Activated CD4-positive, alpha-beta T cell treated with anti-CD3 and anti-CD28 coated beads, Interleukin-2, amount 50 U/mL, for 48 hours (primary cell): Measurements from ENCODE around the gene C6orf132.
A peak's percentile ranks its signal among the peaks of the same experiment; 100 is the strongest.

Source experiments
- DNase-seq, 2 experiments: peaks; one replicate each; pipeline ENCODE4 v3.0.0-alpha.2; 2020

C6orf132 gene

GRCh38 chr6:42104095-42104803 lies 38.2 kb downstream of the C6orf132 start:
- peak; percentile 83 to 88 for DNase-seq

DNA sequence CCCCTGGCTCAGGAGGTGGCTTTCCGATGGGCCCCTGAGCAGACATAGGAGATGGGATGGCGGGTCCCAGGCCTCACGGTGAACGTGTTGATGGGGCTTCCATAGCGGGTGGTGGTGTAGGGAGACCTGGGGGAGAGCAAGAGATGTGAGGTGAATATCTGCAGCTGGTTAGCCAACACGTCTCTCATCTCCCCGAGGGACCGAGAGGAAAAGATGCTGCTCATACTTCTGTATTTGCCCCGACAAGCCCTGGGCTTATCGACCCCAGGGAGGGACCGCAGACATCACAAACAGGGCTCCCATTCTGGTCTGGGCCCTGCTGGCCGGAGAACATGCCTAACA lies 38.7 kb downstream of the C6orf132 start:
- DNase-seq = no peak

GRCh38 chr6:42103216-42103615 lies 39.2 kb downstream of the C6orf132 start:
- DNase-seq = no peak

- DNase-seq = no peak
Observed at GRCh38 chr6:42101186-42101657, 41.2 kb downstream of the C6orf132 start.

GRCh38 chr6:42100029-42100901 lies 42.2 kb downstream of the C6orf132 start:
- DNase-seq = peak; percentile 48 to 54

DNA sequence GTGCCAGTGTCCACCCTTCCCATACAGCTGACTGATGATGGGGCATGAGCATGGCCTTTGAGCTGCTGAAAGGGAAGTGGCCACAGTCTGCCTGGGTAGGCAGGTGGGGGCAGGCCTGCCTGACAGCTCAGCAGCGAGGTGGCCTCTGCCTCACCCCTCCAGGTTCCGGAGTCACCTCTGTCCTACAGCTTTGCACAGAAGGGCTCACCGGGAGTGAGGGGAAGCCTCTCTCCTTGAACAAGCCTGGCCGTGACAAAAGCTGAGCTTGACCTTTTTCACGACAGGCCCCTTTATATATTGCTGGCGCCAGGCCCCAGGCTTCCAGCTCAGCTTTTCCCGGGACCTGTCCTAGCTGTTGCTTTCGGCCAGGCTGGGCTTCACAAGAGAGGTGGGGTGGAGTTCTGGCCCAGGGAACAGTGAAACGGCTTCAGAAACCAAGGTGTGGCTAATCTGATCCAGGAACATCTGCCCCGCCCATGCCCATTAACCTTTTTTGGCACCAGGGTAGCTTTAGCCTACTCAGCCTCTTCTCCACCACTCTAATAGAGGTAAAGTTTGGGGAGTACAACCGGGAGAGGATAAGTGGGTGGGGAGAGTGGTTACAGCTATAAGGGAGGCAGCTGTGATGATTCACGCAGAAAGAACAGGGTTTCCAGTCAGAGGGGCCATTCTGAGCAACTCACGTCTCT lies 42.9 kb downstream of the C6orf132 start:
- peak; percentile 40 to 59 for DNase-seq

GRCh38 chr6:42095776-42096541 lies 46.5 kb downstream of the C6orf132 start:
- no peak for DNase-seq

- DNase-seq = no peak
Observed at GRCh38 chr6:42095094-42095493, 47.3 kb downstream of the C6orf132 start.

DNA sequence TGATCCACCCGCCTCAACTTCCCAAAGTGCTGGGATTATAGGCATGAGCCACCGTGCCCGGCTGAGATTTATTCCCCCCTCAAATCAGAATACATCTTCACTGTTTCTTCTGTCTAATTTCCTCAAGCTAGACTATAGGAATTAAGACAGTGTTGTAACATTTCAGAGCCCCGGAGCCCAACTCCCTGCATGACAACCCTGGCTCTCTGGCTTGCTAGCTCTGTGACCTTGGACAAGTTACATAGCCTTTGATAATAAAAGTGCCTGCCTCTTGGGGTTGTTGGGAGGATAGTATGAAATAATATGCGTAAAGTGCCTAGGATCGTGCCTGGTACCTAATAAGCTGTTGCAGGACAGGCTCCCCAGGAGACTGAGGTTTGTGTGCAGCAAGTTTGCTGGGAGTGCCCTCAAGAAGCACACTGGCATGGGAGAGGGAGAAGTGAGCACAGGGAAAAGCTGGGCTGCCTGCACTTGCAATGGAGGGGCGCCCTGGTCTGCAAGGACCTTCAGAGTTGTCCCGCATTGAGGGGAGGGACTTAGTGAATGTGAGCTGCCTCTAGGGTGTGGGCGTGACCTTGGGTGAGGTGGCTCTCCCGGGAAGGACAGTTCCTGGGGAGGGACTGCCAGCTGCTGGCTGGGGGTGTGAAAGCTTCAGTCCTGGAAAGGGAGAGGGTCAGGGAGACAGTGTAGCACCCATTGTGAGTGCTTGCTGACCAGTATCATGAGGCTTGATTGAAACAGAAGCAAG lies 48.7 kb downstream of the C6orf132 start:
- no peak for DNase-seq

DNA sequence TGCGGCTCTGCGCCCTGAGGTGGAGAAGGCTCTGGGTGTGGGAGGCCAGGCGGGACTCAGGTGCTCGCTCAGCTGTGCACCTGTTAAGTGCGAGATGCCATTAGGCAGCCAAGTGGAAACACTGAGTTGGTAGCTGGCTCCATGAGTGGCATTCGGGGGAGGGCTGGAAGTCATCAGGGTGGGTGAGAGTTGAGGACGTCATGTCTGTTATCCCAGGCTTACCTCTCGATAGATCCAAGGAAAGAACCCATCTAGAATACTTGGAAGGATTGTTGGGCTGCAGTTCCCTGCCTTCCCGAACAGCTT lies 50.7 kb downstream of the C6orf132 start:
- no peak for DNase-seq

GRCh38 chr6:42090819-42091717 lies 51.4 kb downstream of the C6orf132 start:
- no peak for DNase-seq

- DNase-seq = no peak
Observed at GRCh38 chr6:42088101-42088591, 54.3 kb downstream of the C6orf132 start.

GRCh38 chr6:42086046-42087035 lies 56.1 kb downstream of the C6orf132 start:
- no peak for DNase-seq

- no peak for DNase-seq
Observed at GRCh38 chr6:42084889-42085288, 57.5 kb downstream of the C6orf132 start.

GRCh38 chr6:42083530-42083929 lies 58.9 kb downstream of the C6orf132 start:
- DNase-seq = no peak

DNA sequence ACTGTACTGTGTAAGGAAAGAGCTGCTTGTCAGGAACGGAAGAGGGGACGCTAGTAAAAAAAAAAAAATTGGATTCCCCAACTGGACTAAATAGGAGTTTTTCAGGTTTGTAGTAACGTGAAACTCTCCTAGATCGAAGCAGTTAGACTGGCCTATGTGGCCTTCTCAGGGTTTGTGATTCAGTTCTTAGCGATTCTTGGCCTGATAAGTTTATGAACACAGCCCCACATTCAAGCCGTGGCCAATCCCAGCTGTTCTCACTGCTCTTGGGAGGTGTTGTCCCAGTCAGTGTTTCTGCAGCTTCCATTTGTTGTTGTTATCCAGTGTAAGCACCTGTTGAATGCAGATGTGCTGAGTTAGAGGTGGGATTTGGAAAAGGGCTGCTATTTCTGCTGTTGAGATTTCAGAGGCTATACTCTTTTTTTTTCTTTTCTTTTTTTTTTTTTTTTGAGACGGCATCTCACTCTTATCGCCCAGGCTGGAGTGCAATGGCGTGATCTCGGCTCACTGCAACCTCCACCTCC lies 62.4 kb downstream of the C6orf132 start:
- DNase-seq = no peak

DNA sequence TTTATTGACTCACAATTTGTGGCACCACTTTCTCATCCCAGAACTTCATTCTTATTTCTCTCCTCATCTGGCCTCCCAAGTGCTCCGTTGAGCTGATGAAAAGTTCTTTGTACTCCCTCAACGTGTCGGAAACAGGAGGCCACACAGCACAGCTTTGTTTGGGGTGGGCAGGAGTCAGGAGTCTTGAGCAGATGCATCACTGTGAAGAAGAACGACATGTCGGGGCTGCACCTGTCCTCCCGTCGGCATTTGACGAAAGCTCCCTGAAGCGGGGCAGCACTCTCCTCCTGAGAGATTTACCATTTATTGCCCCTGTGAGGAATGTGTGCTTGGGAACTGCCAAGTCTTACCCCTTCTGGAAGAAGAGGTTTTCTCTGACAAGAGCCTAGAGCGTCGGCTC lies 64.0 kb downstream of the C6orf132 start:
- no peak for DNase-seq

GRCh38 chr6:42075159-42075838 lies 67.1 kb downstream of the C6orf132 start:
- DNase-seq = peak; percentile 74 to 79

DNA sequence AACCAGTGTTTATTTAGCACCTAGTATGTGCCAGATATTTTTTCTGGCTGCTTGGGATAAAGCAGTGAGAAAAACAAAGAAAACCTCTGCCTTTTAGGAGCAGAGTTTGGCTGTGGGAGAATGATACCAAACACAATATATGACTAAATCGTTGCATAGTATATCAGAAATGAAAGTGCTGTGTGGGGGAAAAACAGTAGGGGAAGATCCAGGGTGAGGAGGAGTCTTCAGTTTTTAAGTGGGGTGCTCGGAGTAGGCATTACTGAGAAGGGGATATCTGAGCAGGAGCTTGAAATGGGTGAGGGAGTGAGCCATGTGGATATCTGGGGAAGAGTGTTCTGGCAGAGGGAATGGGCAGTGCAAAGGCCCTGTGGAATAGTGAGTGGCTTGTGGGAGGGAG lies 69.1 kb downstream of the C6orf132 start:
- no peak for DNase-seq
